Measurements from ENCODE around the gene NRG3.

The NRG3 gene

DNA sequence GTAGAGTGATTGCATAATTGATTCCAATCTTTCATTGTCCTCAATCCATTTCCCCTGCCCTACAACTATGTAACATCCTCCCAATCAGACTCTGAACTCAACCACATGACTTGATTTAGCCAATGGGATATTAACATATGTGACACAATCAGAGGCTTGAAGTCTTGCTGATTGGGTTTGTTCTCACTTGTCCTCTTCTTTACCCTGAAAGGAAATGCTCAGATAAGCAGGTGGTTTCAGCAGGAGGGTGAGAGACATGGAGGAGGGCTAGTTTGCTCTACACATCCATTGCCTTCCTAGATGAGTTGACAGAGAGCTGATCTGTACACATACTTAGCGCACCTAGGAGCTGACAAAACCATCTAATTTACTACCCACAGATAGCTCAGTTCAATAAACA lies 669.4 kb downstream of the NRG3 start:
- Histone ChIP-seq H3K4me3 (replicated peaks; ENCODE audit: low read depth, low read length) (no peak overlapping the region), H3K27me3 (replicated peaks; ENCODE audit: control insufficient read depth, insufficient read depth, low read length) (no peaks in the 10 kb centered on the region), H3K36me3 (ENCODE audit: control insufficient read depth, insufficient read depth, low read length) (no peaks in the 10 kb centered on the region)
- TF ChIP-seq, protein P1, sequence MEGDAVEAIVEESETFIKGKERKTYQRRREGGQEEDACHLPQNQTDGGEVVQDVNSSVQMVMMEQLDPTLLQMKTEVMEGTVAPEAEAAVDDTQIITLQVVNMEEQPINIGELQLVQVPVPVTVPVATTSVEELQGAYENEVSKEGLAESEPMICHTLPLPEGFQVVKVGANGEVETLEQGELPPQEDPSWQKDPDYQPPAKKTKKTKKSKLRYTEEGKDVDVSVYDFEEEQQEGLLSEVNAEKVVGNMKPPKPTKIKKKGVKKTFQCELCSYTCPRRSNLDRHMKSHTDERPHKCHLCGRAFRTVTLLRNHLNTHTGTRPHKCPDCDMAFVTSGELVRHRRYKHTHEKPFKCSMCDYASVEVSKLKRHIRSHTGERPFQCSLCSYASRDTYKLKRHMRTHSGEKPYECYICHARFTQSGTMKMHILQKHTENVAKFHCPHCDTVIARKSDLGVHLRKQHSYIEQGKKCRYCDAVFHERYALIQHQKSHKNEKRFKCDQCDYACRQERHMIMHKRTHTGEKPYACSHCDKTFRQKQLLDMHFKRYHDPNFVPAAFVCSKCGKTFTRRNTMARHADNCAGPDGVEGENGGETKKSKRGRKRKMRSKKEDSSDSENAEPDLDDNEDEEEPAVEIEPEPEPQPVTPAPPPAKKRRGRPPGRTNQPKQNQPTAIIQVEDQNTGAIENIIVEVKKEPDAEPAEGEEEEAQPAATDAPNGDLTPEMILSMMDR (IDR thresholded peaks at IDR 0.05; ENCODE audit: insufficient read depth, low read length, poor library complexity, severe bottlenecking) = no peak
- no peak for DNase-seq (ENCODE audit: extremely low read depth, insufficient read length)

GRCh38 chr10:82551506-82551905 lies 676.5 kb downstream of the NRG3 start:
- no peak for DNase-seq (ENCODE audit: extremely low read depth, insufficient read length)
- TF ChIP-seq, protein P1 (IDR thresholded peaks at IDR 0.05; ENCODE audit: insufficient read depth, low read length, poor library complexity, severe bottlenecking) = no peak
- Histone ChIP-seq H3K4me3 (replicated peaks; ENCODE audit: low read depth, low read length) (no peak overlapping the region), H3K36me3 (ENCODE audit: control insufficient read depth, insufficient read depth, low read length) (no peaks in the 10 kb centered on the region), H3K27me3 (replicated peaks; ENCODE audit: control insufficient read depth, insufficient read depth, low read length) (no peaks in the 10 kb centered on the region)

GRCh38 chr10:82552267-82552666 lies 677.3 kb downstream of the NRG3 start:
- DNase-seq (ENCODE audit: extremely low read depth, insufficient read length) = no peak
- Histone ChIP-seq H3K36me3 (ENCODE audit: control insufficient read depth, insufficient read depth, low read length) (no peaks in the 10 kb centered on the region), H3K27me3 (replicated peaks; ENCODE audit: control insufficient read depth, insufficient read depth, low read length) (no peaks in the 10 kb centered on the region), H3K4me3 (replicated peaks; ENCODE audit: low read depth, low read length) (no peak overlapping the region)
- TF ChIP-seq, protein P1 (IDR thresholded peaks at IDR 0.05; ENCODE audit: insufficient read depth, low read length, poor library complexity, severe bottlenecking) = no peak

GRCh38 chr10:82554381-82554780 lies 679.4 kb downstream of the NRG3 start:
- H3K36me3 ChIP-seq (ENCODE audit: control insufficient read depth, insufficient read depth, low read length) = no peaks in the 10 kb centered on the region
- no peak overlapping the region for H3K4me3 ChIP-seq (replicated peaks; ENCODE audit: low read depth, low read length)
- no peaks in the 10 kb centered on the region for H3K27me3 ChIP-seq (replicated peaks; ENCODE audit: control insufficient read depth, insufficient read depth, low read length)
- TF ChIP-seq, protein P1 (IDR thresholded peaks at IDR 0.05; ENCODE audit: insufficient read depth, low read length, poor library complexity, severe bottlenecking) = no peak
- no peak for DNase-seq (ENCODE audit: extremely low read depth, insufficient read length)

DNA sequence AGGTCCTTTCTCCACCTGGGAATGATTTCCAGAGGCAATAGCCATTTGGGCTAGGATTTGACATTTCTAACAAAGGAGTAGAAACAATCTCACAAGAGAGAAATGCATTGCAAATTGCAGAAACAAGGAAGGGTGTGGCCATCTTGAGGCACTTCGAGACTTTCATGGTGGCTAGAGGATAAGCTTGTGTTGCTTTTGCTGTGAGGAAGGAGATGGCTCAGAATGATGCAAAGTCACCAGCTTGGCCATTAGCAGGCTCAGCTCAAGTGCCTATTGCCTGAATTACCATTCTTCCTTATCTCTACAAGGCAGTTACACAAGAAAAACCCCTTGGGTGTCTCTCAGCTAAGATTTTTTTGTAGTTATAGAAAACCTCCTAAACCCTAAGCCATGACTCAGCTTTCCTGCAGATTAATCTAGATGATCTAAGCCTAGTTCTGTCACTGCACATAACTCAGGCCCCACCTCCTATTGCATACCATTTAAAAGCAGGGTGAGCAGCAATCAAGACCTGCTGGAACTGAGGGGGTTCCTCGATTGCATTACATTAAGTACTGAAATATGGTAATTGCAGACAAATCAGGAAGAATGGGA lies 683.1 kb downstream of the NRG3 start:
- TF ChIP-seq, protein P1 (IDR thresholded peaks at IDR 0.05; ENCODE audit: insufficient read depth, low read length, poor library complexity, severe bottlenecking) = no peak
- Histone ChIP-seq H3K4me3 (replicated peaks; ENCODE audit: low read depth, low read length) (no peak overlapping the region), H3K27me3 (replicated peaks; ENCODE audit: control insufficient read depth, insufficient read depth, low read length) (no peaks in the 10 kb centered on the region), H3K36me3 (ENCODE audit: control insufficient read depth, insufficient read depth, low read length) (no peaks in the 10 kb centered on the region)
- no peak for DNase-seq (ENCODE audit: extremely low read depth, insufficient read length)
